Placental epithelial cell (primary cell): ENCODE data around the gene SPATA17. TPM values are rescaled to one million over a fixed set of nuclear protein-coding genes. Genes with fewer than 3 reads are reported as not detected.

Source experiments
- small RNA-seq: library from RNA; depleted of rRNA; stranded (forward); fragments of <200 nt; gene quantifications from one replicate; pipeline ENCODE3, GENCODE V24; 2012
- total RNA-seq: library from RNA; depleted of rRNA; stranded (reverse); fragments of >200 nt; gene quantifications from 2 replicates; pipeline ENCODE4 v1.2.3, GENCODE V29; 2012

SPATA17 gene
- 0.87 and 1.2 TPM in 2 replicates for total RNA-seq

DNA sequence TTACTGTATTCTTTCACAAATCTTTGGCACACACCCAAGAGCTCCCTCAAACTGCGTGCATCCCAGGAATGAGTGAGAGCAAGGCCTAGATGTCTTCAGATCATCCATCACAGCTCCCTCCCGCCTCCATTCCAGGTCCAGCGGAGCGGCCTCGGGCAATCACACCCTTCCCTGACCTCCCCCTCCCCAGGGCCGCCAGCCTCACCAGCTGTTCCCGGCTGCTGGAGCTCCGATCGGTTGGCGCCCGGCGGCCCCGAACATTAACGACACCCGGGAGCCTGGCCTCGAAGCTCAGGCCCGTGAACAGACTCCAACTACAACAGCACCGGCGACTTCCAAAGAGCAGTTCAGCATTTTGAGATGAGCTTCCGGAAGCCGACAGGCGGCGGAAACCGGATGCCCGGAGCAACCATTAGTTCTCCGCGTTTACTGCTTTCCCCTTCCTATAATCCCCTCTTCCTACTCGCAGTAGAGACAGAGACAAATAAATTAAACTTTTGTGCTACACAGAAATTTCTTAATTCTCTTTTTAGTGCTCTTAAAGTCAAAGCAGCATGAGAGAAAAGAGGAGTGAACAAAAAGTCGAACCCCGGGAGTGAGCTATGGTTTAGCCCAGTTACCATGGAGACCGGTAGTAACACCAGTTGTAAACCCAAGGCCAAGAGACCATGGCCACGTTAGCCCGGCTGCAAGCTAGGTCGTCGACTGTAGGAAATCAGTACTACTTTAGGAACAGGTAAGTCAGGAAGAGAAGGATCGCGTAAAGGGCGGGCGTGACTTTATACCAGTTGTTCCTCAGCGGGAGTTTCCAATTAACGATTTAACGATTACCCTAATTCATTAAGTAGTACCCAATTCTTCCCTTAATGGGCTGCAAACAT, at the start of gene SPATA17, which contains the start of gene GPATCH2:
SPATA17 (plus strand) TSS at position 634 of the 881 bp plus-strand sequence; CDS start at position 669, 35 bp downstream.
GPATCH2 (minus strand) TSS at position 380 of the 881 bp plus-strand sequence; CDS start at position 261, 119 bp downstream.

Small RNAs within 50 kb of the gene (small RNA-seq; reads per million reads assigned to genes)
- gene UBBP2: not detected

Other genes with a start within 250 kb of the SPATA17 start
- 18.0 and 20.4 TPM in 2 replicates for gene GPATCH2, start 254 bp upstream of the SPATA17 start, total RNA-seq